OCI-LY1 (cell line): ENCODE results near the gene LDLRAD4.

Experiments
- H2AFZ ChIP-seq: fragments of 200-600 bp; sonication (generic), shearing (Covaris generic); 2 replicates; pipeline ENCODE4 v1.6.0; 2014; ENCODE audit warnings: antibody characterized with exemption, mild to moderate bottlenecking, low read length
- H3F3A ChIP-seq: fragments of 200-600 bp; sonication (generic), shearing (Covaris generic); 2 replicates; pipeline ENCODE4 v1.6.0; 2014; ENCODE audit warnings: mild to moderate bottlenecking, antibody characterized with exemption, low read length, moderate library complexity; ENCODE audit not compliant: insufficient read depth
- H3K27ac ChIP-seq: fragments of 200-600 bp; sonication (generic); 2 replicates; pipeline ENCODE4 v1.5.1; 2014; ENCODE audit warnings: low read length, mixed run types, mild to moderate bottlenecking, low read depth; ENCODE audit not compliant: poor library complexity, severe bottlenecking
- H3K27me3 ChIP-seq: fragments of 200-600 bp; sonication (generic); 2 replicates; pipeline ENCODE4 v1.6.0; 2014; ENCODE audit warnings: antibody characterized with exemption, mild to moderate bottlenecking, low read length, moderate library complexity; ENCODE audit not compliant: insufficient read depth
- H3K36me3 ChIP-seq: fragments of 200-600 bp; sonication (generic); 2 replicates; pipeline ENCODE4 v1.6.1; 2014; ENCODE audit warnings: mild to moderate bottlenecking, antibody characterized with exemption, low read length, moderate library complexity, mixed read lengths; ENCODE audit not compliant: insufficient read depth
- H3K4me1 ChIP-seq: fragments of 200-600 bp; sonication (generic); 2 replicates; pipeline ENCODE4 v1.5.1; 2014; ENCODE audit warnings: mild to moderate bottlenecking, low read length, moderate library complexity; ENCODE audit not compliant: insufficient read depth, severe bottlenecking
- H3K4me2 ChIP-seq: fragments of 200-600 bp; sonication (generic), shearing (Covaris generic); 2 replicates; pipeline ENCODE4 v1.6.1; 2014; ENCODE audit warnings: low read length
- H3K4me3 ChIP-seq: fragments of 200-600 bp; sonication (generic); 2 replicates; pipeline ENCODE4 v1.5.1; 2014; ENCODE audit warnings: low read length, low read depth, mild to moderate bottlenecking, mixed read lengths; ENCODE audit not compliant: poor library complexity, severe bottlenecking
- H3K79me2 ChIP-seq: fragments of 200-600 bp; shearing (Covaris generic); 2 replicates; pipeline ENCODE4 v1.6.1; 2016; ENCODE audit warnings: mixed run types, low read length, mixed read lengths; ENCODE audit not compliant: insufficient read depth
- H3K9ac ChIP-seq: fragments of 200-600 bp; sonication (generic), shearing (Covaris generic); 2 replicates; pipeline ENCODE4 v1.6.1; 2014; ENCODE audit warnings: mild to moderate bottlenecking, low read length, mixed read lengths
- H3K9me2 ChIP-seq: fragments of 200-600 bp; sonication (generic), shearing (Covaris generic); 2 replicates; pipeline ENCODE4 v1.6.1; 2014; ENCODE audit warnings: low read depth, mild to moderate bottlenecking, low read length, mixed read lengths
- H3K9me3 ChIP-seq: fragments of 200-600 bp; shearing (Covaris generic); 2 replicates; pipeline ENCODE4 v1.6.1; 2014; ENCODE audit warnings: low read length, mixed read lengths
- H4K20me1 ChIP-seq: fragments of 200-600 bp; sonication (generic), shearing (Covaris generic); 2 replicates; pipeline ENCODE4 v1.6.0; 2016; ENCODE audit warnings: mild to moderate bottlenecking, low read length; ENCODE audit not compliant: insufficient read depth
- CTCF ChIP-seq: fragments of 200-600 bp; sonication (generic), shearing (Covaris generic); IDR thresholded peaks from 2 replicates; pipeline ENCODE4 v1.5.1; 2017; ENCODE audit warnings: mild to moderate bottlenecking, antibody characterized with exemption, low read length, moderate library complexity, mixed read lengths
- EZH2 ChIP-seq: fragments of 200-600 bp; sonication (generic), shearing (Covaris generic); IDR thresholded peaks from 2 replicates; pipeline ENCODE4 v1.8.0; 2017; ENCODE audit warnings: borderline replicate concordance, mixed run types, mild to moderate bottlenecking, antibody characterized with exemption, low read length, moderate library complexity, mixed read lengths

LDLRAD4 gene

GRCh38 chr18:13407484-13407883 lies 188.9 kb downstream of the LDLRAD4 start:
- Histone ChIP-seq H3K9ac (no peak overlapping the region), H3K27me3 (peaks cover 6% of the 10 kb centered on the region; the same call in 1 of the 2 replicates)
- TF ChIP-seq CTCF (no peak), EZH2 (no peak)

GRCh38 chr18:13409026-13409425 lies 190.5 kb downstream of the LDLRAD4 start:
- Histone ChIP-seq H3K9me2 (no peaks in the 10 kb centered on the region), H3K4me3 (no peak overlapping the region), H2AFZ (no peak overlapping the region), H3K36me3 (peaks cover 7% of the 10 kb centered on the region; the same call in 1 of the 2 replicates), H3F3A (no peaks in the 10 kb centered on the region), H3K9me3 (peaks cover 11% of the 10 kb centered on the region), H3K27ac (no peak overlapping the region), H3K27me3 (peaks cover 13% of the 10 kb centered on the region; the same call in 1 of the 2 replicates), H4K20me1 (no peaks in the 10 kb centered on the region), H3K9ac (no peak overlapping the region), H3K4me2 (no peak overlapping the region), H3K4me1 (no peaks in the 10 kb centered on the region), H3K79me2 (no peaks in the 10 kb centered on the region)
- no peak for TF ChIP-seq CTCF
- no peak for TF ChIP-seq EZH2

More at GRCh38 chr18:13407484-13407883, 188.9 kb downstream of the LDLRAD4 start:
- Histone ChIP-seq H3K9me2 (no peaks in the 10 kb centered on the region), H3K36me3 (peaks cover 7% of the 10 kb centered on the region; the same call in 1 of the 2 replicates), H3K4me2 (no peak overlapping the region), H3K4me3 (no peak overlapping the region), H3K4me1 (no peaks in the 10 kb centered on the region), H4K20me1 (no peaks in the 10 kb centered on the region), H3K9me3 (peaks cover 9% of the 10 kb centered on the region), H3K27ac (no peak overlapping the region), H2AFZ (no peak overlapping the region), H3K79me2 (no peaks in the 10 kb centered on the region), H3F3A (no peaks in the 10 kb centered on the region)

GRCh38 chr18:13409997-13410396 lies 191.4 kb downstream of the LDLRAD4 start:
- Histone ChIP-seq H3K9me2 (no peaks in the 10 kb centered on the region), H2AFZ (no peak overlapping the region), H3K9me3 (peaks cover 11% of the 10 kb centered on the region), H3K79me2 (no peaks in the 10 kb centered on the region), H3K9ac (no peak overlapping the region), H3K4me3 (no peak overlapping the region), H4K20me1 (no peaks in the 10 kb centered on the region), H3K4me2 (no peak overlapping the region), H3K27ac (no peak overlapping the region), H3F3A (no peaks in the 10 kb centered on the region), H3K4me1 (no peaks in the 10 kb centered on the region), H3K27me3 (peaks cover 13% of the 10 kb centered on the region; the same call in 1 of the 2 replicates), H3K36me3 (peaks cover 7% of the 10 kb centered on the region; the same call in 1 of the 2 replicates)
- TF ChIP-seq EZH2 (no peak), CTCF (peak; percentile 40; the same call in 1 of the 2 replicates)
